Renal cortex interstitium (tissue), 11 donors: ENCODE results near the gene MYF6. TPM values are rescaled to one million over a fixed set of nuclear protein-coding genes. Genes with fewer than 3 reads are reported as not detected.

Experiments used
- DNase-seq, 11 donors: peaks; one replicate each; pipeline ENCODE4 v3.0.0-alpha.2; 2013; ENCODE audit warnings: low read depth in 9 of 11, low spot score in 4 of 11; ENCODE audit errors: extremely low read depth in 1 of 11
- polyA plus RNA-seq, 3 donors: library from polyadenylated mRNA; unstranded; fragments of 120-200 nt; gene quantifications; one replicate each; pipeline ENCODE4 v1.2.1, GENCODE V29; 2013; ENCODE audit not compliant: insufficient read length in 3 of 3

Gene MYF6
- polyA plus RNA-seq, 3 donors, result 0.12 to 0.20 (median 0.17) TPM

- no peak for DNase-seq
Measured at GRCh38 chr12:80745851-80746505, 38.5 kb downstream of the MYF6 start.

GRCh38 chr12:80747800-80748199, 40.4 kb downstream of the MYF6 start:
- no peak for DNase-seq

GRCh38 chr12:80749456-80749855, 42.0 kb downstream of the MYF6 start:
- DNase-seq, result no peak

GRCh38 chr12:80752464-80752863, 45.0 kb downstream of the MYF6 start:
- DNase-seq, result no peak

- no peak for DNase-seq
Measured at GRCh38 chr12:80754274-80754673, 46.8 kb downstream of the MYF6 start.

GRCh38 chr12:80756875-80757274, 49.4 kb downstream of the MYF6 start:
- no peak for DNase-seq

Other genes with a start within 250 kb of the MYF6 start
- gene MYF5, start 9.3 kb downstream of the MYF6 start, polyA plus RNA-seq, result under 1 TPM in 1 of 3 donors, not detected in 2; 0.09 TPM
- gene LIN7A, start 230.3 kb downstream of the MYF6 start, polyA plus RNA-seq, result 10 to 100 TPM; 18.0 to 19.2 (median 18.7) TPM